Measurements from ENCODE around the gene NELFCD. TPM values are rescaled to one million over a fixed set of nuclear protein-coding genes. Genes with fewer than 3 reads are reported as not detected.
"Not testable (repeated sequence)": the region's sequence is repeated elsewhere in the genome, so short reads cannot be mapped to it uniquely, and the experiment has no call there.

NELFCD gene
- total RNA-seq, 1 donor from 2014 or later = 45.7 TPM

DNA sequence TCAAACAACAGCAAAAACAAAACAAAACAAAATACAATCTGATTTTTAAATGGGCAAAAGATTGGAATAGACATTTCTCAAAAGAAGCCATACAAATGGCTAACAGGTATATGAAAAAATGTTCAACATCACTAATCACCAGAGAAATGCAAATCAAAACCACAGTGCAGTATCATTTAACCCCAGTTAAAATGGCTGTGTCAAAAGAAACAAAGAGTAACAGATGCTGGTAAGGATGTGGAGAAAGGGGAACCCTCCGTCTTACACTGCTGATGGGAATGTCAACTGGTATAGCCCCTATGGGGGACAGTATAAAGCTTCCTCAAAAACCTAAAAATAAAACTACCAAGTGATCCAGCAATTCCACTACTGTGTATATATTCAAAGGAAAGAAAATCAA, 10.9 kb upstream of the NELFCD start:
- FAIRE-seq = no peak
- DNase-seq (ENCODE audit: low spot score in 2 of 2) = no peak

GRCh38 chr20:58971429-58971828, 9.6 kb upstream of the NELFCD start:
- DNase-seq (ENCODE audit: low spot score in 2 of 2) (no peak), FAIRE-seq (no peak)

DNA sequence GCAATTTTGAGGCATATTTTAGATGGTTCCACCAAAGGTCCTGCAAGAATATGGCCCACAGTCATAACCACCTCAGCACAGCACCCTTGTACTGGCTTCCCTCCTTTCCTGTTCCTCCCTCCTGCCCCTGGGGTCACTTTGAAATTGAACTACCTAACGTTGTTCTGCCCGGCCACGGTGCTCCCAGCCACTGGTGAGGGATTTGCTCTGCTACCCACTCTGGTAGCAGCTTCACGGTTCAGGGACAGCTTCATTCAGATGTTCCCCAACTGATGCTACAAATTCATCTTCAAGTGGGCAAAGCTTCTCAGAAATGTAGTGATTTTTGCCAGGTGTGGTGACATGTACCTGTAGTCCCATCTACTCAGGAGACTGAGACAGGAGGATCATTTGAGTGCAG, 7.9 kb upstream of the NELFCD start:
- FAIRE-seq (no peak), DNase-seq (ENCODE audit: low spot score in 2 of 2) (no peak)

- DNase-seq (ENCODE audit: low spot score in 2 of 2) (no peak), FAIRE-seq (no peak)
Measured at GRCh38 chr20:58973866-58974265, 7.2 kb upstream of the NELFCD start.

GRCh38 chr20:58975353-58975752, 5.7 kb upstream of the NELFCD start:
- no peak for FAIRE-seq
- no peak for DNase-seq (ENCODE audit: low spot score in 2 of 2)

DNA sequence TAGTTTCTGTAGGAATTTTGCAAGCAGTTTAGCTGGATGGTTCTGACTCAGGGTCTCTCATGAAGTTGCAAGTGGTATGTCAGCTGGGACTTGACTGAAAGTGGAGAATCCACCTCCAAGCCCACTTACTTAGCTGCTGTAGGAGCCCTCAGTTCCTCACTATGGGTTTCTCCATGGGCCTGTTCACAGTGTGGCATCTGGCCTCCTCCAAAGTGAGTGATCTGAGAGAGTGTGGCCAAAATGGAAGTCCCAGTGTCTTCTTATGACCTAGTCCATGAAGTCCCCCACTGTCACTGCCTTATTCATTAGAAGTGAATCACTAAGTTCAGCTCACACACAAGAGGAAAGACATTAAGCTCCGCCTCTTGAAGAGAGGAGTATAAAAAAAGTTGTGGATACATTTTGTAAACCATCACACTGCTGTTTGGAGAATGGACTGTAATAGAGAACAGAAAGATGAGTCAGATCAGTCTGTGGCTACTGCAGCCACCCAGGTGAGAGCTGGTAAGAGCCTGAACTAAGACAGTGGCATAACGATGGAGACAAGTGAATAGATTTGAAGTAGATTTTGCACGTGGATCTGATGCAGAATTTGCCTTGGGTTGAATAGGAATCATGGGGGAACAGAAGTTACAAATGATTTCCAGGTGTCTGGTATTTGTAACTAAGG, 4.9 kb upstream of the NELFCD start:
- DNase-seq (ENCODE audit: low spot score in 2 of 2) (no peak), FAIRE-seq (no peak)

DNA sequence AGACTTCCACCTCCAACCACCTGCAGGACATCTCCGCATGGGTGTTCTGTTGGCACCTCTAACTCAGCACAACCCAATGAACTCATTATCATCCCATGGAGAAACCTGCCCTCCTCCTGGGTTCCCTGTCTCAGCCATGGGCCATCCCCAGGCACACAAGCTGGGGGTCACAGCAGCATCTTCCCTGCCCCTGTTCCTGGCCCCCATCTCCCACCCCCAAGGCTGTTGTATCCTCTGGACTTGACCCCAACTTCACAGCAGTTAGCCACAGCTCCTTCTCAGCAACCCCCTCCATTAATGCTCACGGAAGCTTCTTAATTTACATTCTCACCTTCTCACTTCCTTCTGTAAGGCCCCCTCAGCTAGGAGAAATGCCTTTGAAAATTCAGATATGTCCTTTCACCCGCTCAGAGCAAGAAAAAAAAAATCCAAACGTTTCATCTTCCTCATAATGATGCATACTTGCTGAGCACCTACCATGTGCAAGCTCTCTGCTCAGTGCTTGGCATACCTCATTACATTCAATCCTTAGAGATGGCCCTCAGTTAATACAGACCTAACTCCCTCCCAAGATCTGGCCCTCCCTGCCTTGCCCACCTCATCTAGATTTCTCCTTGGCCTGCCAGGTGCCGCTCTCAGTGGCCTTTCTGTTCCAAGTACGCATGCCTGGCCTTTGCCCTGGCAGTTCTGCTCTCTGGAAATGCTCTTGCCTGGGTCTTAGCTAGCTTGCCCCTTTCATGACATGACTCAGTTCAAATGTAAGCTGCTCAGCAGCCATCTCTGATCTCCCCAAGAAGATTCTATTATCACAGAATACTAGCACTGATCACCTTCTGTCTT, 2.5 kb upstream of the NELFCD start:
- FAIRE-seq (no peak), DNase-seq (ENCODE audit: low spot score in 2 of 2) (no peak)

DNA sequence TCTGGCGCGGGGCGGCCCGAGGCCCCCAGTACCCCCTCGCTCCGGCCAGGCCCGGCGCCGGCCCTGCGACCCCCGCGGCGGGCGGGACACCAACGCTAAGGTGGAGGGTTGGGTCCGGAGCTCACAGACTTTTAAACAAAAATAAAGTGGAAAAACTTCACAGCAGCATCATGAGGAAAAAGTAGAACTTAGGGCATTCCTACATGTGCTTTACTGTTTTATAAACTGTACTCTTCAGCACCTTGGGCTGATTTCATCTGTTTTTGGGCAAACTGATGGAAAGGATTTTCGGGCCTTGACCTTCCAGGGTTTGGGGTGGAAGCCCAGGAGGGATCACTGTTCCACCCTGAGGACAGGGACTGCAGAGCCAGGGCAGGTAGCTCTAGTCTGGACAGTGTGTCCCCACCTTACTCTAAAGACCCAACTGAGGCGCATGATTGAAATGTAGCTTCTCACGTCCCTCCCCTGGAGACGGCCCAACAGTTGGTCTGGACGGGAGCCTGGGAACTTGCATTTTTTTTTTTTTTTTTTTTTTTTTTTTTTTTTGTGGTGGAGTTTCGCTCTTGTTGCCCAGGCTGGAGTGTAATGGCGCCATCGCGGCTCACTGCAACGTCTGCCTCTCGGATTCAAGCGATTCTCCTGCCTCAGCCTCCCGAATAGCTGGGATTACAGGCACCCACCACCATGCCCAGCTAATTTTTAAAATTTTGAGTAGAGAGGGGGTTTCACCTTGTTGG, 740 bp downstream of the NELFCD start:
- FAIRE-seq (no peak), DNase-seq (ENCODE audit: low spot score in 2 of 2) (no peak)

GRCh38 chr20:58982406-58983114, 1.5 kb downstream of the NELFCD start:
- no peak for DNase-seq (ENCODE audit: low spot score in 2 of 2)
- no peak for FAIRE-seq

GRCh38 chr20:58983115-58983468, 2.0 kb downstream of the NELFCD start:
- FAIRE-seq; DNase-seq (ENCODE audit: low spot score in 2 of 2): not testable (repeated sequence)

DNA sequence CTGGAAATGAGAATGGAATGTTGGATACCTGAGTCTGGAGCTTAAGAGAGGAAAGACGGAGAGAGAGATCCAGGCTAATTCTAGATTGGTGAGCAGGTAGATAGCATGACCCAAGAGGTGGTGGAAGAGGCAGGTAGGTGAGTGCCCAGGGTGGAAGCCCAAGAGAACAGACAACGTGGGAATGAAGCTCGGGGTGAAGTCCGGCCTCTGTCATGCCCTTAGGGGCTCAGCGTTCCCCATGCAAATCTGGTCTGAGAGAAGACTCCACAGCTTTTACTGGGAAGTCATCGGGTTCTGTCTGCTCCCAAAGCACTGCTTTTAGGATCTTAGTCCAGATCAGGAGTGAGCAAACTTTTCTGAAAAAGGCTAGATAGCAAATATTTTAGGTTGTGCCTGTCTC, 3.6 kb downstream of the NELFCD start:
- no peak for FAIRE-seq
- DNase-seq (ENCODE audit: low spot score in 2 of 2) = no peak

DNA sequence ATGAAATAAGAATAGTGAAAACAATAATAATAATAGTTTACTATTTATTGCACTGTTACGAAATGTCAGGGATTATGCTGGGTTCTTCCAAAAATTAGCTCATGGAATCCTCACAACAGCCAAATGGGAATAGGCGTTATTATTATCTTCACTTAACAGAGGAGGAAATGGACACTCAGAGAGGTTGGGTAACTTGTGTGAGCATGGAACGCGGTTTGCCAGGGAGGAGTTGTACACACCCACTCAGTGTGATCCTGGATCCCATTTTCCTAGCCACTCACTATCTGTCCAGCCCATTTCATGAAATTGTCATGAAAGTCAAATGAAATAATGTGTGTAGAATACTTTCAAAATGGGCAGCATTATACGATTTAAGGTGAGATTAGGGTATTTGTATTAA, 4.6 kb downstream of the NELFCD start:
- no peak for FAIRE-seq

DNA sequence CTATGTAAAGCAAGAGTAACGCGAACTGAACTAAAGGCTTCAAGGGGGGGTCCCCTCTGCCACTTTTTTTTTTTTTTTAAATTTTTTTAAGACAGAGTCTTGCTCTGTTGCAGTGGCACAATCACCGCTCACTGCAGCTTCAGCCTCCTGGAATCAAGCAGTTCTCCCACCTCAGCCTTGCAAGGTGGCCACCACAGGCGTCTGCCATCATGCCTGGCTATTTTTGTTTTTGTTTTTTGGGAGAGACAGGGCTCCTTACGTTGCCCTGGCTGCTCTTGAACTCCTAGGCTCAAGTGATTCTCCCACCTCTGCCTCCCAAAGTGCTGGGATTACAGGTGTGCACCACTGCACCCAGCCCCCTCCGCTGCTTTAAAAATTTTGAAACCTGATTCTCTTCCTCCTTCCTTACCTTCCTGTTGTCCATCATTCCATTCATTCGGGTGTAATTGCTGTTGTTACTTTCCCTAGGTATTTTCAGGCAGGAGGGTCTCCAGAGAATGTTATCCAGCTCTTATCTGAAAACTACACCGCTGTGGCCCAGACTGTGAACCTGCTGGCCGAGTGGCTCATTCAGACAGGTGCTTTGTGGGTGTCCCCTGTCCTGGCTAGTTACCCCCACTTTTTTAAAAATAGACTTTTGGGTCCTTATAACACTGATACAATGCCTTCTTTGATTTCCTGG, 5.4 kb downstream of the NELFCD start:
- FAIRE-seq = no peak
- no peak for DNase-seq (ENCODE audit: low spot score in 2 of 2)

More for the DNA sequence above, 4.6 kb downstream of the NELFCD start:
- peak in 1 of 2 donors; percentile 1 for DNase-seq (ENCODE audit: low spot score in 2 of 2)

GRCh38 chr20:58986968-58987517, 6.0 kb downstream of the NELFCD start:
- no peak for FAIRE-seq
- no peak for DNase-seq (ENCODE audit: low spot score in 2 of 2)

DNA sequence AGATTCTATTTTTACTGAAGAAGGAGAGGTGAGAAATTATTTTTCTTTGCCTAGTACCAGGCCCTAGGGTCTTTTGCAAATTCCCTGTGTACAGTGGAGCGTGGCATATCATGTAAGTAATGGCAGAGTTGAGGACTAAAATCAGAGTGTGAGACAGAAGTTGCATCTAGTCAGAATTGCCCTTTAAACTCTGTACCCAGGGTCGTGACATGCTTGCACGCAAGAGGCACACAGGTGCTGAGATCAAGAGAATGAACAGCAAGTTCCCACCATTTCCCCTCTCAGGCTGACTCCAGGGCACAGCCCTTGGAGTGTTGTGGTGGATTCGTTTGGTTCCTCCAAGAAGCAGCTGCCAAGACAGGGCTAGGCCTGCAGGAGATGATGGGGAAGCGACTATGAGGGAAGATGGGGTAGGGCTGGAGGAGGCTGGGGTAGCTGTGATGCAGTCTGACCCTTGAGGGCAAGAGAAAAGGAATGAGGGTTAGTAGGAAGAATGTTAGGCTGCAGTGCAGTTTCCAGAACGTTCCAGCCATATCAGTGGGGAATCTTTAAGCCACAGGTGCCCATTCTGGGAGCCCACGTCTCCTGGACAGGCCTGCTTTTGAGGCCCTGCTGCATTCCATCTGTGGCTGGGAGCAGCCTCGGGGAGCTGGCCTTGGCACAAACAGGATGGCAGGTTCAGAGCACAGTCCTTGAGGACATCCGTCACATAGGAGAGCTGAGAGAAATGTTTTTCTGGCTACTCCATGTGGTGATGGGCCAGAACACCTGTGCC, 6.9 kb downstream of the NELFCD start:
- DNase-seq (ENCODE audit: low spot score in 2 of 2) (no peak), FAIRE-seq (no peak)

DNA sequence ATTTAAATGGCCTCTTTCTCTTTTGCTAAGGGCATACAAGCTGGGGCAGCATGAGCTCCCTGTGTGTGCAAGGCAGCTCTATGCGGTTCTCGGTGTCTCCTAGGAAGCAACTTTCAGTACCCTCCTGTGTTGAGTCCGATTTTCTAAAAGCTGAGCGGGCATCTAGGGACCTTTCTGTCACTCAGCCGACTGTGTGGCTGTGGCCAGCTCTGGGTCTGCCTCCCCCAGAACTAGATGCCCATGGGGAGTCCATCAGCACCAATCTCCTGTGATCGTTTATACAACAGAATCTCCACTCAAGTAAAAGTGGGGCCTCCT, 7.5 kb downstream of the NELFCD start:
- FAIRE-seq (no peak), DNase-seq (ENCODE audit: low spot score in 2 of 2) (no peak)

DNA sequence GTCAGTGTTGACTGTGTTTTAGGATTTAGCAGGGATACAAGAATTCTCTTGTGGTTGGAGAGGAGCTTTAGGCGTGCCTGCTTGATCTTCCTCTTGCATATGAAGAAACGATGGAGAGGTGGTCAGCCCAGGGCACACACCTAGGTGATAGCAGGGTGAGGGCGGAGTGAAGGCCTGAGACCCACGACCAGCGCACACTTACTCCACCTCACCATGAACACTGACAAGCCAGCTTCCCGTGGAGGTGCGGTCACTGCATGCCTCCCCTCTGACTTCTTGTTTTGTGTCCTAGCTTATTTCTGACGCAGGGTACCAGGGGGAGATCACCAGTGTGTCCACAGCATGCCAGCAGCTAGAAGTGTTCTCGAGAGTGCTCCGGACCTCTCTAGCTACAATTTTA, 8.1 kb downstream of the NELFCD start:
- FAIRE-seq (no peak), DNase-seq (ENCODE audit: low spot score in 2 of 2) (no peak)

- FAIRE-seq = no peak
- DNase-seq (ENCODE audit: low spot score in 2 of 2) = no peak
Measured at GRCh38 chr20:58990651-58991445, 9.8 kb downstream of the NELFCD start.
